Right hindlimb (tissue), 1 donor: Measurements from ENCODE around the gene EBF3.

Experiments used
- DNase-seq: peaks from one replicate; pipeline ENCODE4 v3.0.0-alpha.2; 2018

Gene EBF3

GRCh38 chr10:129869596-129870473 lies 94.2 kb downstream of the EBF3 start:
- no peak for DNase-seq

- no peak for DNase-seq
Observed at GRCh38 chr10:129868449-129869035, 95.5 kb downstream of the EBF3 start.

GRCh38 chr10:129867631-129868179 lies 96.4 kb downstream of the EBF3 start:
- no peak for DNase-seq

- no peak for DNase-seq
Observed at GRCh38 chr10:129866894-129867293, 97.2 kb downstream of the EBF3 start.

GRCh38 chr10:129865960-129866359 lies 98.1 kb downstream of the EBF3 start:
- no peak for DNase-seq

GRCh38 chr10:129865413-129865812 lies 98.7 kb downstream of the EBF3 start:
- no peak for DNase-seq

GRCh38 chr10:129864601-129865126 lies 99.4 kb downstream of the EBF3 start:
- no peak for DNase-seq

- DNase-seq, result no peak
Observed at GRCh38 chr10:129864082-129864481, 100.0 kb downstream of the EBF3 start.

- no peak for DNase-seq
Observed at GRCh38 chr10:129863201-129863663, 100.8 kb downstream of the EBF3 start.

- DNase-seq, result no peak
Observed at GRCh38 chr10:129861776-129862531, 102.1 kb downstream of the EBF3 start.

GRCh38 chr10:129860396-129860795 lies 103.7 kb downstream of the EBF3 start:
- no peak for DNase-seq

- no peak for DNase-seq
Observed at GRCh38 chr10:129859536-129859935, 104.5 kb downstream of the EBF3 start.

GRCh38 chr10:129857242-129857960 lies 106.7 kb downstream of the EBF3 start:
- no peak for DNase-seq

GRCh38 chr10:129855836-129856563 lies 108.1 kb downstream of the EBF3 start:
- no peak for DNase-seq

GRCh38 chr10:129854796-129855705 lies 109.0 kb downstream of the EBF3 start:
- DNase-seq, result no peak

GRCh38 chr10:129854158-129854557 lies 109.9 kb downstream of the EBF3 start:
- DNase-seq, result no peak

- DNase-seq, result no peak
Observed at GRCh38 chr10:129853562-129853903, 110.5 kb downstream of the EBF3 start.

- no peak for DNase-seq
Observed at GRCh38 chr10:129852829-129853561, 111.1 kb downstream of the EBF3 start.

GRCh38 chr10:129851941-129852640 lies 112.0 kb downstream of the EBF3 start:
- DNase-seq, result no peak
